Omental fat pad (tissue), 4 donors: Measurements from ENCODE around the gene PITPNM3. TPM values are rescaled to one million over a fixed set of nuclear protein-coding genes. Genes with fewer than 3 reads are reported as not detected.

Source experiments
- ATAC-seq: fragments of 150-250 bp; one replicate; pipeline ENCODE4 v1.9.1; 2016; ENCODE audit warnings: mild to moderate bottlenecking, moderate library complexity; ENCODE audit not compliant: low FRiP score
- DNase-seq: peaks from one replicate; pipeline ENCODE4 v3.0.0-alpha.2; 2019; ENCODE audit warnings: low spot score
- total RNA-seq, 4 donors: library from RNA; depleted of rRNA; stranded (reverse); fragments of >200 nt; gene quantifications; one replicate each; pipeline ENCODE4 v1.1.0, GENCODE V29; 2016
- TF ChIP-seq, protein P1 (sequence below), 3 donors: fragments of 450-650 bp; IDR thresholded peaks; one replicate each; pipeline ENCODE4 v1.5.1; 2016 to 2017; ENCODE audit warnings: antibody characterized with exemption in 3 of 3, mild to moderate bottlenecking in 3 of 3, moderate library complexity in 2 of 3

PITPNM3 gene
- total RNA-seq, 4 donors from 2014 or later: 0.82 to 3.5 (median 2.5) TPM

GRCh38 chr17:6475411-6475810 is 80.9 kb downstream of the PITPNM3 start:
- DNase-seq (no peak), ATAC-seq (no peak)
- TF ChIP-seq, protein P1, sequence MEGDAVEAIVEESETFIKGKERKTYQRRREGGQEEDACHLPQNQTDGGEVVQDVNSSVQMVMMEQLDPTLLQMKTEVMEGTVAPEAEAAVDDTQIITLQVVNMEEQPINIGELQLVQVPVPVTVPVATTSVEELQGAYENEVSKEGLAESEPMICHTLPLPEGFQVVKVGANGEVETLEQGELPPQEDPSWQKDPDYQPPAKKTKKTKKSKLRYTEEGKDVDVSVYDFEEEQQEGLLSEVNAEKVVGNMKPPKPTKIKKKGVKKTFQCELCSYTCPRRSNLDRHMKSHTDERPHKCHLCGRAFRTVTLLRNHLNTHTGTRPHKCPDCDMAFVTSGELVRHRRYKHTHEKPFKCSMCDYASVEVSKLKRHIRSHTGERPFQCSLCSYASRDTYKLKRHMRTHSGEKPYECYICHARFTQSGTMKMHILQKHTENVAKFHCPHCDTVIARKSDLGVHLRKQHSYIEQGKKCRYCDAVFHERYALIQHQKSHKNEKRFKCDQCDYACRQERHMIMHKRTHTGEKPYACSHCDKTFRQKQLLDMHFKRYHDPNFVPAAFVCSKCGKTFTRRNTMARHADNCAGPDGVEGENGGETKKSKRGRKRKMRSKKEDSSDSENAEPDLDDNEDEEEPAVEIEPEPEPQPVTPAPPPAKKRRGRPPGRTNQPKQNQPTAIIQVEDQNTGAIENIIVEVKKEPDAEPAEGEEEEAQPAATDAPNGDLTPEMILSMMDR (IDR thresholded peaks at IDR 0.05): no peak

DNA sequence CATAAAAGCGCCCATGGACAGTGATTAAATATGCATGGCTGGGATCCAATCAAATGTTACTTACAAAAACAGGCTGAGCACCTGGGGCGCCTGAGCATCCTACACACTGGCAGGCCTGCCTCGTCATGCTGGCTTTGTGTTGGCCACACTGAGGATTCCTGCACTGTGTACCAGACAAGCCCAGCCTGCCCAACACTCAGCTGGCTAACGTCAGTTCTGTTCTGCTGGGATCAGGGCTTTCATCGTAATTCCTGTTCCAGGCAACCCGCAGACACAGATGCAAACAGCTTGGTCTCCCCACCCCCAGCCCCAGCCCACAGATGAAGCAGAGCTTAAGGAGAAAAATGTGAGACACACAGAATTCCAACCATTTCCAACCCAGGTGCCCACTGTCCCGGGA is 81.4 kb downstream of the PITPNM3 start:
- DNase-seq (no peak), ATAC-seq (no peak)
- TF ChIP-seq, protein P1 (IDR thresholded peaks at IDR 0.05): no peak

DNA sequence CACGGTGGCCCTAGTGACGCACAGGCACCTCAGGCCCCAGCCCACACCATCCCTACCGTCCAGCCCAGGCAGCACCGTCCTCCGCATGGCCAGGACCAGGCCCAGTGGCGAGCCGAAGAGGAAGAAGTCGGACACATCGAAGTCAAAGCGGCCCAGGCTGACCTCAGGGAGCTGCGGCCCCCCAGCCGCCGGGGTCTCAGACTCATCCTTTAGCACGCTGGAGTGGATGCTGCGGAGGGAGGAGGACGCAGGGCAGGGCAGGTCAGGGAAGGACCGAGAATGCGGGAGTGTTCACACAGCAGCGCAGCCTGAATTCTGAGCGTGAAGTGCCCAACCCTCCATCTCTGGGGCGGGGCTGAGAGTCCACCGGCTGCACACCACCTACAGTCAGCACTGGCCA is 82.0 kb downstream of the PITPNM3 start:
- TF ChIP-seq, protein P1 (IDR thresholded peaks at IDR 0.05): no peak
- ATAC-seq (no peak), DNase-seq (no peak)

DNA sequence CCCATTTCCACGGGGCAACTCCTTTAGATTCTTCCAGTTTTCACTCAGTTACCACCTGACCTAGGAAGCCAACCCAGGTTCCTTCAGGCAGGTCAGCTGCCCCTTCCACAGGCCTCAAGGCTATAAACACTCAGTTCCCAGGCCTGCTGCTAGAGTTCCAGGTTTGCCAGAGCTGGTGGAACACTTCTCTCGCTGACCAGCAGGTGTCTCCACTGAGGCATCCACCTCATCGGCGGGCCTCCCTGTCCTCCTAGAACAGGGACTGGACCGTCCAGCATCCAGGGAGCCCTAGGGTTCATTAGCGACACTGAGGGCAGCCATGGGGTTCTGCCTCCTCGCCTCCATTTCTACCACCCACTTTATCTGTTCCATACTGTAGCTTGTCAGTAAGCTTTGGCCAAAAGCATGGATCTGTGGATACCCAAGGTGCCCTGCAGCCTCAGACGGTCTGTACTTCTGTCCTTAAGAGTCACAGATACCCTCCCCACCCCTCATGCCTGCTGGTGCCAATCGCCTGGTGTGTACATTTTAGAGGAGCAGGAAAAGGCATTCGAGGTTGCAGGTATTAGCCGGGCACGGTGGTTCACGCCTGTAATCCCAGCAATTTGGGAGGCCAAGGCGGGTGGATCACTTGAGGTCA is 83.1 kb downstream of the PITPNM3 start:
- TF ChIP-seq, protein P1 (IDR thresholded peaks at IDR 0.05): peak in 1 of 3 donors; percentile 79
- DNase-seq (peak; percentile 49), ATAC-seq (peak; percentile 76)

- TF ChIP-seq, protein P1 (IDR thresholded peaks at IDR 0.05): no peak
- ATAC-seq (no peak), DNase-seq (no peak)
These were observed 83.8 kb downstream of the PITPNM3 start for GRCh38 chr17:6472517-6472916.

DNA sequence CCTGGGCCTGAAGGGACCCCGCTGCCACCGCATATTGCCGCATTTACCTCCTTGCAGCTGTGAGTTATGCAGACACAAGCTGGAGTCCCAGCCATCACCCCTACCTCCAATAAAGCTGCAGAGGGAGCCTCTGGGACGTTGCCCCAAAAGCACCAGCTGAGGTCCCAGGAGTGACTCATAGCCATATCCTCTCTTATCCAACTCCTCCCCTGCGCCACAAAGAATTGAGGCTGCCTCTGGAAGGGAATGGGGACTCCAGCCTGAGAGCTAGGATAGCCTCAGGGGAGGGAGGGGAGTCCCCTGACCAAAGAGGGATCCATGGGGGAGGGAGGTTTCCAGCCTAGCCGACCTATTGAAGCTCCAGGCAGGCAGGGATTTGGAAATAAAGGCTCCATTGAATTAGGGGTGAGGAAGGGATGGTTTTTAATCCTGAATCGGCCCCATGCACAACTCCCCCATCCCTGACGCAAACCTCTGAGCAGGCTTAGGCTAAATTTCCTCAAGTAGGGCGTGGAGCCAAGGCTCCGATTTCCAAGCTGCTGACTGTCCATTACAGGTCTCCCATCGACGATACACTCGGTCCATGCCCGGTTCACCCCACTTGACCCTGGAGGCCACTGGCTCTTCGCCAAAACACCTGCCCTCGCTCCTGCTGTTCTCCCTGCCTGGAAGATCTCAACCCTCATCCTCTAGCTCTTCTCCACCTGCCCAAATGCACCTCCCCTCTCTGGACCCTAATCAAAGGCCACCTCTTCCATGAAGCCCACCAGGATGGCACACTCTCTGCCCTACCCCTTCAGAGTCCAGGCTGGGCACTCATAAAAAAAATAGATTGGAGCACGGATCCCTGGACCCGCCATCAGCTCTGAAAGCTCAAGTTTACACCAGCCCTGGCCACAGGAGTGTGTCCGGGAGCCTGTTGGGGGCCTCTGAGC is 84.6 kb downstream of the PITPNM3 start:
- TF ChIP-seq, protein P1 (IDR thresholded peaks at IDR 0.05): no peak
- ATAC-seq: peak; percentile 52
- peak; percentile 27 for DNase-seq
